HUES48 (cell line): ENCODE data around the gene FAM193A.

Experiments used
- H3K27ac ChIP-seq: one replicate; pipeline ENCODE4 v1.7.0; 2013; ENCODE audit warnings: low read depth, low read length, inconsistent platforms
- H3K27me3 ChIP-seq: 2 replicates; pipeline ENCODE4 v1.6.1; 2013; ENCODE audit warnings: mild to moderate bottlenecking, low read length; ENCODE audit not compliant: control insufficient read depth, insufficient read depth
- H3K36me3 ChIP-seq: 2 replicates; pipeline ENCODE4 v1.6.1; 2013; ENCODE audit warnings: low read length; ENCODE audit not compliant: control insufficient read depth, insufficient read depth
- H3K4me1 ChIP-seq: 2 replicates; pipeline ENCODE4 v1.6.1; 2013; ENCODE audit warnings: mild to moderate bottlenecking, low read length; ENCODE audit not compliant: control insufficient read depth, insufficient read depth
- H3K4me3 ChIP-seq: 2 replicates; pipeline ENCODE4 v1.5.1; 2013; ENCODE audit warnings: mild to moderate bottlenecking, low read depth, low read length
- H3K9ac ChIP-seq: 2 replicates; pipeline ENCODE4 v1.6.1; 2013; ENCODE audit warnings: mild to moderate bottlenecking, low read depth, low read length, moderate library complexity
- H3K9me3 ChIP-seq: 2 replicates; pipeline ENCODE4 v1.6.1; 2013; ENCODE audit warnings: low read length; ENCODE audit not compliant: control insufficient read depth, insufficient read depth

FAM193A gene

GRCh38 chr4:2742081-2742822 is 205.8 kb downstream of the FAM193A start:
- H3K4me1 ChIP-seq, result no peaks in the 10 kb centered on the region
- no peaks in the 10 kb centered on the region for H3K9me3 ChIP-seq
- H3K36me3 ChIP-seq, result peaks cover 55% of the 10 kb centered on the region
- H3K9ac ChIP-seq, result no peak overlapping the region
- no peak overlapping the region for H3K4me3 ChIP-seq
- H3K27me3 ChIP-seq, result no peaks in the 10 kb centered on the region
- no peak overlapping the region for H3K27ac ChIP-seq

DNA sequence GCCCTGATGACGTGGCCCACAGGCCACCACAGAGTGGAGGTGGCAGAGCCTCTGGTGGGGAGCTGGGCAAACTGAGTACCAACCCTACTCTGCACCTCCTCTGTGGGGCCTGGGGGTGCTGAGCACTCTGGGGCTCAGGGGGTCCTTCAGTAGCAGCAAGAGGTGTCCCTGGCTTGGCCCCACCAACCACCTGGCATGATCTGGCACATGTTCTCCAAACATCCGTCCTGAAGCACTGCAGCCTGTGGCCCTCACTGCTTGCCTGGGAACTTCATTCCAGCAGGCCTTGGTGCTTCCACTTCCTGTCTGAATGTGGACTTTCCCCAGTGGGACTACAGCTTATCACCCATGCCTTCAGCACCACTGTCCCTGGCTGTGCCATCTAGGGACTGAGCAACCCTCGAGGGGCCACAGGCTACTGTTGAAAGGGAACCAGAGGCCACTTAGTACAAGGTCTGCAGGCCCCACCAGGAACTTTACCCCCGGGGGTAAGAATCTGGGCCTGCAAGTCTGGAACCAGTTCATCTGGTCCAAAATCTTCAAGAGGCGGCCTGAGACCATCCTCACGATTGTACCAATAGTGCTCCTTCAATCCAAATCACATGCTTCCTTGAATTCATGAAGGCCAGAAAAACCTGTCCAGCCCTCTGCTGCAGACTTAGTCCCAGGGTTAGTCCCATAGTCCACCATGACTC is 206.5 kb downstream of the FAM193A start:
- H3K36me3 ChIP-seq, result peaks cover 60% of the 10 kb centered on the region
- no peak overlapping the region for H3K4me3 ChIP-seq
- no peaks in the 10 kb centered on the region for H3K9me3 ChIP-seq
- H3K27me3 ChIP-seq, result no peaks in the 10 kb centered on the region
- no peak overlapping the region for H3K9ac ChIP-seq
- H3K27ac ChIP-seq, result no peak overlapping the region
- no peaks in the 10 kb centered on the region for H3K4me1 ChIP-seq

GRCh38 chr4:2743518-2744445 is 207.3 kb downstream of the FAM193A start:
- H3K36me3 ChIP-seq, result peaks cover 60% of the 10 kb centered on the region
- no peak overlapping the region for H3K4me3 ChIP-seq
- H3K9ac ChIP-seq, result no peak overlapping the region
- no peaks in the 10 kb centered on the region for H3K9me3 ChIP-seq
- H3K27ac ChIP-seq, result no peak overlapping the region
- H3K27me3 ChIP-seq, result no peaks in the 10 kb centered on the region
- H3K4me1 ChIP-seq, result no peaks in the 10 kb centered on the region

DNA sequence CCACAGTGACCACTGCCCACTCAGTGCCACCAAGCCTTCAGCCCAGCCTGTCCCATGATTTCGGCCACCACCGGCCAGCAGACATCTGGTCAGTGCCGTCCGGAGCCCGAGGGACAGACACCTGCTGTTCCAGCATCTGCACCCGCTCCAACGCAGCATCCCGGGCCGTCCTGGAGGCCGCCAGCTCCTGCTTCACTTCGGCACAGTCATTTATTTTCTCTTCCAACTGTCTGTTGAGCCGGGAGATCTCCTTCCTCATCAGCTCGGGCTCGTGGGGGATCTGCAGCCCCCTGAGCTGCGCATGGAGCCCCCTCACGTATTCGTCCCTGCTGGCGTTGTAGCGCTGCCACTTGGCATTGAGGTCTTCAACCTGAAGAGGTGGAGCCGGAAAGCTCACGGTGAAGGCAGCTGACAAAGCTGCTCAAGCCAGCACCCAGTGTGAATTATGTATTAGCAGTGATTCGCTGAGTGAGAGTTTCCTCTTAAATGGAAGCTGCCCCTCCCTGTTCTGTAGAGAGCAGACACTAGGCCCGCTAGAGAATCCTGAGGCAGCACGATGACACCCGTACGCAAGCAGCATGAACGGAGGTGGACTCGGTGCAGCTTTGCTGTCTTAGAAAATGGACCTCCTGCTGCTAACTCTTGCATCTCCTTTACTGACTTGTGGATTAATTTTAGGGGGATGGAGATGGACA is 208.3 kb downstream of the FAM193A start:
- Histone ChIP-seq H3K36me3 (peaks cover 60% of the 10 kb centered on the region), H3K9ac (no peak overlapping the region), H3K27me3 (no peaks in the 10 kb centered on the region), H3K9me3 (no peaks in the 10 kb centered on the region), H3K27ac (no peak overlapping the region), H3K4me1 (no peaks in the 10 kb centered on the region), H3K4me3 (no peak overlapping the region)

- no peak overlapping the region for H3K9ac ChIP-seq
- H3K27me3 ChIP-seq, result no peaks in the 10 kb centered on the region
- peaks cover 60% of the 10 kb centered on the region for H3K36me3 ChIP-seq
- no peaks in the 10 kb centered on the region for H3K4me1 ChIP-seq
- H3K9me3 ChIP-seq, result no peaks in the 10 kb centered on the region
- H3K4me3 ChIP-seq, result no peak overlapping the region
- peak overlapping the region; percentile 6 for H3K27ac ChIP-seq
Observed at GRCh38 chr4:2745516-2745915, 209.1 kb downstream of the FAM193A start.

- H3K36me3 ChIP-seq, result peaks cover 60% of the 10 kb centered on the region
- H3K4me3 ChIP-seq, result no peak overlapping the region
- H3K9ac ChIP-seq, result no peak overlapping the region
- H3K9me3 ChIP-seq, result no peaks in the 10 kb centered on the region
- peak overlapping the region; percentile 6 for H3K27ac ChIP-seq
- H3K27me3 ChIP-seq, result no peaks in the 10 kb centered on the region
- no peaks in the 10 kb centered on the region for H3K4me1 ChIP-seq
Observed at GRCh38 chr4:2745981-2746806, 209.7 kb downstream of the FAM193A start.

- no peak overlapping the region for H3K9ac ChIP-seq
- H3K4me1 ChIP-seq, result no peaks in the 10 kb centered on the region
- peaks cover 57% of the 10 kb centered on the region for H3K36me3 ChIP-seq
- no peak overlapping the region for H3K4me3 ChIP-seq
- H3K27me3 ChIP-seq, result no peaks in the 10 kb centered on the region
- no peaks in the 10 kb centered on the region for H3K9me3 ChIP-seq
- H3K27ac ChIP-seq, result no peak overlapping the region
Observed at GRCh38 chr4:2746891-2747695, 210.6 kb downstream of the FAM193A start.

- Histone ChIP-seq H3K9me3 (no peaks in the 10 kb centered on the region), H3K27ac (no peak overlapping the region), H3K4me3 (no peak overlapping the region), H3K9ac (no peak overlapping the region), H3K4me1 (no peaks in the 10 kb centered on the region), H3K36me3 (peaks cover 18% of the 10 kb centered on the region), H3K27me3 (no peaks in the 10 kb centered on the region)
Observed at GRCh38 chr4:2750719-2751605, 214.5 kb downstream of the FAM193A start.

GRCh38 chr4:2753436-2753835 is 217.0 kb downstream of the FAM193A start:
- Histone ChIP-seq H3K27ac (no peak overlapping the region), H3K36me3 (no peaks in the 10 kb centered on the region), H3K9ac (no peak overlapping the region), H3K4me1 (0 out of 2 replicates have a peak, but pooled peaks cover 3% of the 10 kb centered on the region), H3K9me3 (no peaks in the 10 kb centered on the region), H3K4me3 (no peak overlapping the region), H3K27me3 (no peaks in the 10 kb centered on the region)
